AG10803 (cell line): Measurements from ENCODE around the gene NKD1.

Experiments used
- DNase-seq: peaks from one replicate; pipeline ENCODE4 v3.0.0; 2010; ENCODE audit warnings: low read depth
- H3K4me3 ChIP-seq: 2 replicates; pipeline ENCODE4 v1.5.1; 2011; ENCODE audit warnings: mild to moderate bottlenecking, low read length, control low read depth
- TF ChIP-seq, protein P1 (sequence below): conservative IDR thresholded peaks from 2 replicates; pipeline ENCODE4 v1.5.1; 2011; ENCODE audit warnings: mild to moderate bottlenecking, low read length, control low read depth, inconsistent platforms

NKD1 gene

DNA sequence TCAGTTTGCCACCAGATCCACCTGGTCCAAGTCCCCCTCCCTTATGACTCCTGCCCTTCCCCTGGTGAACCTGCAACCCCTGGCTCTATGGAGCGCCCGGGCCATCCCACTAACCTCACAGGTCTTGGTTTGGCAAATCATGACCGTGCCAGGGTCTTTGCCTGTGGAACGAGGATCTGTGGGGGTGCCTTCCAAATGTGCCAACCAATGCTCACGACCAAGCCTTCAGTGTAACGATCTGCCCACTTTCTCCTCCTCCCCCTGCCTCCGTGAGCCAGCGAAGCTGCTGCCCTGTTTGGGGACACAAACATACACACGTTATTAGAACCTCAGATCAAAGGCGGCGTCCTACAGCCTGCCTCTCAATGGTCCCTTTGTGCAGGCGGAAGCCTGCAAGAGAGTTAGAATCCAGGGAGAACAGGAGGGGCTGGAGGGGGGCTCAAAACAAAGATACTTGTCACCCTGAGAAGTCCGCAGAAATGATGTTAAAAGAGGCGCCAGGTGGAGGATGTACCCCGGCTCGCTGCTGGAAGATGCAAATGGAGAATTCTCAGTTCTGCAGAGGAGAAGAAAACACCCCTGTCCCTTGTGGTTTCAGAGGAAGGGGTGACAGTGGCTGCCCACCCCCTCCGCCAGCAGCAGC is 9.0 kb upstream of the NKD1 start:
- DNase-seq, result no peak
- no peak overlapping the region for H3K4me3 ChIP-seq

DNA sequence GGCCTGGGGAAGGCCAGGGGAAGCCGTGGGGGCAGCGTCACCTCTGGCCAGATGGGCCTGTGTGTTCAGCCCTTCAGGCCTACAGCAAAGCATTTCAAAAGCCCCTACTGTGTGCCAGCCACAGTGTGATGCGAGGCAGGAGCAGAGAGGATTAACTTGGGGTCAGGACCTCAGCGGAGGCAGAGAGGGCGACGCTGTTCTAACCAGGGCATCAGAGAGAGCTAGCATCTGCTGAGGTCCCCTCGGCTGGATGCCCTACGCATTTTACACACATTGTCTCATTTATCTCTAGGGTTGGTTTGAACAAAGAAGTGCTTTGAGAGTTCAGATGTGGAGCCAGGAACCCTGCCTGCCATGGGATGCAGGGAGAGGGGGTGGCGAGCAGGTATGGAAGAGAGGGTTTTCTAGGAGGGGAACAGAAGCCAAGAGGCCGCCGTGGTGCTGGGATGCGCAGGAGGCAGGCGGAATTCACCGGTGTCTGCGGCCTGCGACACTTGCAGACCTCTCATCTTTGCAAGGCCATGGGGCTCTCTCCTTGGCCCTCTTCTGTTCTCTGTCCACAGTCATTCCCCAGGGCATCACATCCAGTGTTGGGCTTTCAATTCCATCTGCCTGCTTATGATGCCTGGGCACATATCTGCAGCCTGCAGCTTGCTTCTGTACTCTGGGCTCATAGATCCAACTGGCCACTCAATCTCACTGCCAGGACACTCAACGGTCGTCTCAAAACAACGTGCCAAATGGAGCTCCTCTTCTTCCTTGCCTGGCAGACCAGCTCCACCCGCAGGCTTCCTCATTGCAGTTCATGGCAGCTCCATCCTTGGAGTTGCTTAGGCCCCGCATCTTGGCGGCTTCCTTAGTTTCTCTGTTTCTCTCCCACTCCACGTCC is 8.1 kb upstream of the NKD1 start:
- DNase-seq, result no peak
- no peak overlapping the region for H3K4me3 ChIP-seq
- TF ChIP-seq, protein P1, sequence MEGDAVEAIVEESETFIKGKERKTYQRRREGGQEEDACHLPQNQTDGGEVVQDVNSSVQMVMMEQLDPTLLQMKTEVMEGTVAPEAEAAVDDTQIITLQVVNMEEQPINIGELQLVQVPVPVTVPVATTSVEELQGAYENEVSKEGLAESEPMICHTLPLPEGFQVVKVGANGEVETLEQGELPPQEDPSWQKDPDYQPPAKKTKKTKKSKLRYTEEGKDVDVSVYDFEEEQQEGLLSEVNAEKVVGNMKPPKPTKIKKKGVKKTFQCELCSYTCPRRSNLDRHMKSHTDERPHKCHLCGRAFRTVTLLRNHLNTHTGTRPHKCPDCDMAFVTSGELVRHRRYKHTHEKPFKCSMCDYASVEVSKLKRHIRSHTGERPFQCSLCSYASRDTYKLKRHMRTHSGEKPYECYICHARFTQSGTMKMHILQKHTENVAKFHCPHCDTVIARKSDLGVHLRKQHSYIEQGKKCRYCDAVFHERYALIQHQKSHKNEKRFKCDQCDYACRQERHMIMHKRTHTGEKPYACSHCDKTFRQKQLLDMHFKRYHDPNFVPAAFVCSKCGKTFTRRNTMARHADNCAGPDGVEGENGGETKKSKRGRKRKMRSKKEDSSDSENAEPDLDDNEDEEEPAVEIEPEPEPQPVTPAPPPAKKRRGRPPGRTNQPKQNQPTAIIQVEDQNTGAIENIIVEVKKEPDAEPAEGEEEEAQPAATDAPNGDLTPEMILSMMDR, result no peak

More for the DNA sequence above, 9.0 kb upstream of the NKD1 start:
- TF ChIP-seq, protein P1, result no peak

DNA sequence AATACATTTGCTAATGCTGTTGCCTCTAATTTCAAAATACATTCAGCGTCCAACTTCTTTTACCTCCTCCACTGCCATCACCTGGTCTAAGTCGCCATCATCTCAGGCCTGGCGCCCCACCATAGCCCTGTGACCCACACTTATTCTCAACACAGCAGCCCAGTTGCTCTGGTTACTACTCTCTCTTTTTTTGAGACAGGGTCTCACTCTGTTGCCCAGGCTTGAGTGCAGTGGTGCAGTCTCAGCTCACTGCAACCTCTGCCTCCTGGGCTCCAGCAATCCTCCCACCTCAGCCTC is 7.5 kb upstream of the NKD1 start:
- DNase-seq, result no peak
- H3K4me3 ChIP-seq, result no peak overlapping the region
- TF ChIP-seq, protein P1, result no peak

DNA sequence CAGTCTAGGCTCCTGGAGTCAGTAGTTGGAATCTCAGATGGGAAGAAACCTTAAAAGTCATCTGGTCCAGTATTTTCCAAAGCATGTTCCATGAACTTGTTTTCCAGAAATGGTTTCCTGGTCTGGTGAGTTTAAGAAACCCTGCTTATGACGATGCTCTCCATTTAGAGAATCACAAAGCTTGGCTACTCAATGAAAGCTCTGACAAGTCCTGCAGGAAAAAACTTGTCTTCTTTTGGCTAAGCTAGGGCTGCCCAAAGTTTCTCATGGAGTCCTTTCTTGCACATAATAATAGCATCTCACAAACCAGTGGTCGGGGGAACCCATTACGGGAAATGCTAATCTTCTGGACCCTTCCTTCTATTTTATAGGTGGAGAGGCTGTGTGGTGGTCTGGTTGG is 5.5 kb upstream of the NKD1 start:
- no peak overlapping the region for H3K4me3 ChIP-seq
- DNase-seq, result no peak
- TF ChIP-seq, protein P1, result no peak

DNA sequence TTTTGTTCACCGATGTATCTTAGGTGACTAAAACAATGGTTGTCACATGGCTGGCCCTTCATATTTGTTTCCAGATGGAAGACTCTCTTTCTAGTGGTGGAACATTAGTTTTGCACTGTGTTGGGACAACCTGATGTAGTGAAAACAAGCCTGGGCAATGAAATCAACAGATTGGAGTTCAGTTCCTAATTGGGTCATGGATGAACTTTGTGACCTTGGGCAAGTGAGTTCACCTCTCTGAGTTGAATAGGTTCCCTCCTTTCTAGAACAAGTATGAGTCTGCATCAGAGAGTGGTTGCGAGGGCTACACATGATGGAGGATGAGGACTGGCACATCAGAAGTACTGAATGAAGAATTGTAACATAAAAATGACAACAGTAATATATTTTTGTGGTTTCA is 2.1 kb upstream of the NKD1 start:
- DNase-seq, result no peak
- TF ChIP-seq, protein P1, result no peak
- no peak overlapping the region for H3K4me3 ChIP-seq

DNA sequence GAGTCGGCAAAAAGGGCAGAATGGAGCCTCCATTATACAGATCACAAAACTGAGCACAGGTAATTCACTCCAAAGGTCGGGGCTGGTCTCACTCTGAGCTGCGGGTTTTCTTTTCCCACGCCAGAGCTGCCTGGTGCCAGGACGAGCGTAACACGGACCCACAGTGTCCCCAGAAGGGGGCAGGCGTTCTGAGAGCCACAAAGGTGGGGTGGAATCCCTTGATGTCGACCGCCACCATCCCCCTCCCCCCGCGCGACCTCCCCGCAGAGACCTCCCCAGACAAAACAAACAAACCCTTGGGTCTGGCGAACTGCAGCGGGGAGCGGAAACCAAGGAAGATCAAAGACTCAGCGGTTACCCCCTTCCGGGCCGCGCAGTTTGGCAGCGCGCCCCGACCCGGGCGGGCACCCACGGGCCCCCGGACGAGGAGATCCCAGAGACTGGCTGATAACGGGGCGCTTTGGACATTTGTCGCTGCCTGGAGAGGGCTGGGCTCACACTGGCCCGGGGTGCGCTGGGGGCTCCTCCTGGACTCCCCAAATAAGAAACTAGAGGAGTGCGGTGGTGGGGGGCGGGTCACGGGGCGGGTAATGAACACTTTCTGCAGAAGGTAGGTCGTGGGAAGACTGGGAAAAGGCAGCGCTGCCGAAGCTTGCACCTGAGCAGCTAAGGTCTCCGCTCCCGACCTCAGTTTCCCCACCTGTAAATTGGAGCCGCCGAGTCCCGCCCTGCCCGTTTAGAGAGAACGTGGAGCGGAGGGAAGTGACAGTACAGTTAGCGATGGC is 664 bp upstream of the NKD1 start:
- TF ChIP-seq, protein P1, result no peak
- DNase-seq, result no peak
- H3K4me3 ChIP-seq, result peak overlapping the region; percentile 66
